Smooth muscle cell of trachea (primary cell): ENCODE results near the gene EGR2. TPM values are rescaled to one million over a fixed set of nuclear protein-coding genes. Genes with fewer than 3 reads are reported as not detected.

Experiments
- total RNA-seq: library from RNA; depleted of rRNA; stranded (reverse); fragments of >200 nt; gene quantifications from 2 replicates; pipeline ENCODE4 v1.2.1, GENCODE V29; 2014

Gene EGR2
- total RNA-seq = 0.15 and 0.33 TPM in 2 replicates

GRCh38 chr10:62816331-62817120, at the start of gene EGR2:
EGR2 (minus strand) TSS chr10:62816366; CDS start chr10:62816029, 337 bp downstream.

GRCh38 chr10:62804356-62805230, 11.6 kb downstream of the EGR2 start, which contains the start of gene ADO:
ADO (plus strand) TSS chr10:62804720; CDS start chr10:62805060, 340 bp downstream.

Other genes with a start within 250 kb of the EGR2 start
- 15.3 and 26.1 TPM in 2 replicates for gene ADO, start 11.6 kb downstream of the EGR2 start, total RNA-seq